ENCODE measurements around the gene ZNF687.

Gene ZNF687

DNA sequence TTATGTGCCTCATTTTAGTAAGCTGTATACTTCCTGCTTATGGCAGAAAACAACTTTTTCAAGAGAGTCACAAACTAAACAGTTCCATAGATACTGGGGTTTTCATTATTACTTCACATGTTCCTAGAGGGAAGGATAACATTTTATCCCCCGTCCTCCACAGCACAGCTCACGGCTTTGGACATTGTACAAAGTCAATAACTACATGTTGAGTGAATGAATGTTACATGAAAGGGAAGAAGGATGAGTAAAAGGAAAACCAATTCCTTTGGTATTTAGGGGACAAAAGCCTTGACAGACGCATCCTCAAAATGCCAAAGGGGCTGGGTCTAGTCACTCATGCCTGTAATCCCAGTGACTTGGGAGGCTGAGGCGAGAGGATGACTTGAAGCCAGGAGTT lies 30.3 kb downstream of the ZNF687 start:
- no peak for DNase-seq (ENCODE audit: low spot score)

DNA sequence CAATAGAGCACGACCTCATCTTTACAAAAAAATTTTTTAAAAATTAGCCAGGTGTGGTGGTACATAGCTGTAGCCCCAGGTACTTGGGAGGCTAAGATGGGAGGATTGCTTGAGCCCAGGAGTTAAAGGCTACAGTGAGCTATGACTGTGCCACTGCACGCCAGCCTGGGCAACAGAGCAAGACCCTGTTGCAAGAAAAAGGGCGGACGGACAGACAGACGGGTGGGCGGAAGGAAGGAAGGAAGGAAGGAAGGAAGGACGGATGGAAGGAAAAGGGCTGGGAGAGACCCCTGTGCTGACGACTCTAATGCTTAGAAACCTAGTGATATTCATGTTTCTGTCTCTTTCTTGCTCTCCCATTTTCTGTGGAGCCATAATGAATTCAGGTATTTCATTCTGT lies 30.7 kb downstream of the ZNF687 start:
- no peak for DNase-seq (ENCODE audit: low spot score)

DNA sequence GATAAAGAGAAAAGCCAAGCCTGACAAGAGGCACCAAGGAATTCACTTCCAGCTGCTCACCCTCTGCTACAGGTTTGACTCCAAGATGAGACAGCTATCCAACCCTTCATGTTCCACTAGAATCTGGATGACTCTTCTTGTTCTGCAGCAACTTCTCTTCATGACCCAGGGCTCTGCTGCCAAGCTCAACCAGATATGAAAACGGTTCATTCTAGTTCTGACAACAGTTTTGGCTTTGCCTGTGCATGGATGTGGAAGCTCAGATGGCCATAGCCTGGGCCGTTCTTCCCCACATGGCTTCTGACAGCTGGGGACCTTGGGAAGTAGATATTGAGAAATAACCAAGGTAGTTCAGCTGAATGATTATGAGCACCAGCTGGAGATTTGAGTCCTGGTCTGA lies 31.4 kb downstream of the ZNF687 start:
- DNase-seq (ENCODE audit: low spot score): no peak

GRCh38 chr1:151314137-151314875 lies 32.2 kb downstream of the ZNF687 start:
- no peak for DNase-seq (ENCODE audit: low spot score)

GRCh38 chr1:151315565-151316235 lies 33.6 kb downstream of the ZNF687 start:
- DNase-seq (ENCODE audit: low spot score): no peak

- DNase-seq (ENCODE audit: low spot score): no peak
These were observed 36.9 kb downstream of the ZNF687 start for GRCh38 chr1:151318975-151319374.

- DNase-seq (ENCODE audit: low spot score): no peak
These were observed 42.4 kb downstream of the ZNF687 start for GRCh38 chr1:151324390-151324930.

- DNase-seq (ENCODE audit: low spot score): no peak
These were observed 43.1 kb downstream of the ZNF687 start for GRCh38 chr1:151325231-151325630.

DNA sequence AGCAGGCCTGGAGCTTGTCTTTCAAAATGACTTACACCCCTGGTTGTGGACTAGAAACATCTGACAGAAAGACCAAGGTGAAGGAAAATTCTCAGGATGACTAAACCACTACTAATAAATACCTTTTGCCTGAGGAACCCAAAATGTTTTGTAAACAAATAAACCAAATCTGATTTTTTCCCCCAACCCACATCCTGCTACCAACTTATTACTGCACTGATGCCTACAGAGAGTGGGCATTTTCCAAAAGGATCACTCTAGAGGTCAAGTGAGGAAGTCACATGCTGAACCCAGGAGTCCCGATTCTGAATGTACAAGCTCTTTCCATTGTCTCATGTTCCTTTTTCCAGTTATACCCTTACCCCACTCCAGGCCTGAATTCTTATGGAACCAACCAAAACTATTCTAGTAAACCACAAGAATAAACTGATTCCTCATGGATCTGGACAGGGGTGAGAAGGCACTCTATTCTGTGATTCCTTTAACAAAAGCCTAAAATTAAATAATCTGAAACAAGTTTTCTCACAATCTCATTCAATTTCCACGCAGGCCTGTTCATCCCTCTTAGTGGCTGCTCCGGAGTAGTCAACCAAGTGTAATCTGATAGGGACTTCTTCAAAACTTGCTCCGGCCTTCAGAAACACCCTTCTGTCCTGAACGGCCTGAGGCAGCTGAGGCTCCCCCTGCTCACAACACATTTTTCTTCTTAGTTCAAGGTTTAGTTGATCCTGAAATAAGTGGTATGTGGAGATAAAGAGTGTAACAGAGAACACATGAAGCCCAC lies 43.7 kb downstream of the ZNF687 start:
- no peak for DNase-seq (ENCODE audit: low spot score)

- DNase-seq (ENCODE audit: low spot score): peak; percentile 73
These were observed 44.6 kb downstream of the ZNF687 start for GRCh38 chr1:151326619-151327222.

DNA sequence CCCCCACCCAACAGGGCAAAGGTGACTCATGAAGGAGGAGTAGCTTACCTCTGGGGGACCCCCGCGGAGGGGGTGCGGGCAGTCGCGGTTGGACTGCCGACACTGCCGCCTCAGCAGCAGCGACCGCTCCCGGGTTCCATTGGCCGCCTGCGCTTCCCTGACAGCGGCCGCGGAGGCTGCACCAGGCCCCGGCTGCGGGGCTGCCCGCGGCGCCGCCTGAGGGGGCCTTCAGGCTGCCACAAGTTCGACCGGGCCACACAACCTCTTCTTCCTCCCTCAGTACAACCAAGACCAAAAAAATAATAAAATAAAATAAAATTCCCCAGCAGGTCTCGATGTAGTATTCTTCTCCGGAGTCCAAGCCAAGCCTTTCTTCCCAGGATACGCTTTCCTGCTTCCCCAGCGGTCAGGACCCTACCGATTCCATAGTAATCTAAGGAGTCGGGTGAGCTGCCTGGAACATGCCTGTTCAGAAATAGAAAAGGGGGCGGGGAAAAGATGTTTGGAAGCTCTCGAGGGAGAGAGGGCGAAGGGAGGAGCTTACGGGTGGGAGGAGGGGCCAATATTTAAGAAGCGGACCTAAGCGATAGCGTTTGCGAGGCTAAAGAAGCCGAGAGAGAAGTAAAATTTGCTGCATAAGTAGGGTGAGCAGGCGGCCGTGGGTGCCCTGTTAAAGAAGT lies 45.3 kb downstream of the ZNF687 start, which contains the start of gene PI4KB:
TSS of gene PI4KB (minus strand) at position 194 of the 680 bp plus-strand sequence. CDS start 10,935 bp downstream, outside the sequence.
- DNase-seq (ENCODE audit: low spot score): peak; percentile 99

DNA sequence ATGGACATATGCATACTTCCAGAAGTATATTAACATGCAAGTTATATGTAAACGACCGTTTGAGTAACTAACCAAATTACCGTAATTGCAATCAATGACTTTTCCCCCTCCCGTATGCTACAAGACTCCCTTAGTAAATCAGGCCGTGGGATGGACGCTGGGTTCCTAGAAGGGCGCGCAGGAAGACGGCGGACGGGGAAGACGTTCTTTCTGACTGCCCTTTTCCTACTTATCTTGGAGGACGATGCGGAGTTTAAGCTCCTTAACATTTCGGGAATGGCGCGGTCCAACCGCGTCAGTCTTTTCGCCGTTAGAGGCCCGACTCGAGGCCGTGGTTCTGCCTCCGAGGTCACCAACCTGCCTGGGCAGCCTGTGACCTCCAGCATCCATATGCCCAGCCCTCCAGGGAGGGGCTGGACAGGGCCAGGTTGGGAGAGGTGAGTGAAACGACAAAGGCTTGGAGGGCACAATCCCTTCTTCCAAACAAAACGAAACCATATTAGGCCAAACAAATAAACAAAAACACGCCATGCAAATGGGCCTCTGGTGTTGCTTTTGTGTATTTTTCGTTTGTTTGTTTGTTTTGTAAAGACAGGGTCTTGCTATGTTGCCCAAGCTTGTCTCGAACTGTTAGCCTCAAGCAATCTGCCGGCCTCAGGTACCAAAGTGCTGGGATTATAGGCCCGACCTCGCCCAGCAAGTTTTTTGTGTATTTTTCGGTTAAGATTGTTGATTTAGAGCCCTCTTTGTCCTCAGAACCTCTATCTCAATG lies 46.0 kb downstream of the ZNF687 start:
- no peak for DNase-seq (ENCODE audit: low spot score)

GRCh38 chr1:151334822-151335221 lies 52.7 kb downstream of the ZNF687 start:
- DNase-seq (ENCODE audit: low spot score): no peak

DNA sequence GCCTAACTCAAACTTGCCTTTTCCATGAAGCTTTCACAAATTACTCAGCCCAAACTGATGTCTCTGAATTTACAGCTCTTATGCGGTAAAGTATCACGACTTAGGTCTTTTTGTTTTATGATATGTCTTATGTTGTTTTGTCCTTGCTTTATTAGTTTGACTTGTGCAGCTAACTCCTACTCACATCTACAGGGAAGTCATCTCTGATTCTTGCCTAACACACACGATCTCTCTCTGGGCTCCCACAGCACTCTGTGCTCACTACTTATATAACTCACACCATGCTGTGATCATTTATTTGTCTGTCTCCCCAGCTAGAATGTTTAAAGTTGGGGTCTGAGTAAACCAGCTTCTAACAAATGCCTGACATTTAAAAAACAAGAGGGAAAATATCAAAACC lies 54.5 kb downstream of the ZNF687 start:
- DNase-seq (ENCODE audit: low spot score): no peak

DNA sequence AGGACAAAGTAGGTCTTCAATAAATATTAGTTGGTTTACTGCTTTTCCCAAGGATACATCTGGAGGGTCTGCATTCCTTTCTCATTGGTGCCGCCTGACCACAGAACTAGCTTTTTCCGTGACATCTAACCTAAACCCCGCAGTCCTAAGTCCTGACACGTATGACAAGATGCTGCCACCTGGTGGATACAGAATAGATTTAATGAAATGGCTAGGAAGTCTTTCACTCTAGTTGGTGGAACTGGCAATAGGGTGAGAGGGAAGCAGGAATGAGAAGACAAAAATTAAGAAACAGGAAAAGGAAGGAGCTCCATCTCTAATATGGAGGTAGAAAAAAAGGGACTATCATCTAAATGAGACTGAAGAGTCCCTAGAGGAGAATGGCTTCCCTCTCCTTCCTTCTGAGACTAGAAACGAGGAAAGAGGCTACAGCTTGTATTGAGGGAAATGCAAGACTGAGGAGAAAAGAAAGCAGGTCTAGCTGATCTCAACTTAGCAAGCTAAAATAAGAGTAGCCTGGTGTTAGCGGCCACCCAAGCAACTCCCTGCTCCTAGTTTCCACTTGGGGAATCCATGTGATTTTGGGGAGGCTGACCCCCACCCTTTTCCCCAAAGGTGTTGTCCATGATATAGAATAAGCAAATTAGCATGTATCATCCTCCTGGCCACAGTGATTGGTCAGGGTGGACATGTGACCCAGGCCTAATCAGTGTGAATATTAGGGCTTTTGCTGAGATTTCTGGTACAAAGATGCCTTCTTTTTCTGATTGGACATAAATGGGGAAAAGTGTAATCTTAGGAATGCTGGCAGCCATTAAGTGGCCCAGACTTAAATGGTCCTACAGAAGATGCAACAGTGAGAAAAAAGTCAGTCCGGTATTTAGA lies 59.0 kb downstream of the ZNF687 start:
- DNase-seq (ENCODE audit: low spot score): peak; percentile 95
